ENCODE measurements around the gene MTMR2. TPM values are rescaled to one million over a fixed set of nuclear protein-coding genes. Genes with fewer than 3 reads are reported as not detected.

MTMR2 gene
- total RNA-seq, 4 donors from 2014 or later, result 10.8 to 29.5 (median 21.5) TPM

DNA sequence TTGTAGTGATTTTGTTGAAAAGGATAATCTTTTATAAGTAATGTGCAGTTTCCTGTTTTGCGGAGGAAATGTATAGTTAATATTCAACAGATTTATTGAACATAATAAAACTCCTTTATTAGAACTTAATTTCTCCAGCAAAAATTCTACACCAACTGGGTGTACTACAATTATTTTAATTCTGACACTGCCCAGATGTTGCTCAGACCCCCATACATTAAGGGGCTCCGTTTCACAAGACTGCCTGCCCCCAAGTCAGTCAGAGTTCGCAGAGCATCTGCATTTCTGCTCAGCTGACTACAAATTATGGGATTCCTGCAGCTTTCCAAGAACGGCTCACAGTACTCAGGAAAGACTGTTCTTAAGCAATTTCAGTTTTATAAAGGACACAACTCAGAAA is 127.4 kb downstream of the MTMR2 start:
- Histone ChIP-seq H3K4me3 (no peak overlapping the region), H3K9me3 (no peaks in the 10 kb centered on the region), H3K4me1 (peaks cover 0 to 12% (median 2%) of the 10 kb centered on the region in 3 donors), H3K27me3 (no peaks in the 10 kb centered on the region), H3K27ac (no peak overlapping the region), H3K36me3 (peaks cover 0 to 24% (median 0%) of the 10 kb centered on the region in 3 donors)
- intact Hi-C loops (cut with DNase I), result no loop called here
- WGBS, 2 donors, result 92 to 94% methylated on average over 4 of the region's 4 CpGs
- no peak for DNase-seq
- no peak for TF ChIP-seq POLR2A (IDR thresholded peaks at IDR 0.05)
- no peak for TF ChIP-seq CTCF (IDR thresholded peaks at IDR 0.05)

DNA sequence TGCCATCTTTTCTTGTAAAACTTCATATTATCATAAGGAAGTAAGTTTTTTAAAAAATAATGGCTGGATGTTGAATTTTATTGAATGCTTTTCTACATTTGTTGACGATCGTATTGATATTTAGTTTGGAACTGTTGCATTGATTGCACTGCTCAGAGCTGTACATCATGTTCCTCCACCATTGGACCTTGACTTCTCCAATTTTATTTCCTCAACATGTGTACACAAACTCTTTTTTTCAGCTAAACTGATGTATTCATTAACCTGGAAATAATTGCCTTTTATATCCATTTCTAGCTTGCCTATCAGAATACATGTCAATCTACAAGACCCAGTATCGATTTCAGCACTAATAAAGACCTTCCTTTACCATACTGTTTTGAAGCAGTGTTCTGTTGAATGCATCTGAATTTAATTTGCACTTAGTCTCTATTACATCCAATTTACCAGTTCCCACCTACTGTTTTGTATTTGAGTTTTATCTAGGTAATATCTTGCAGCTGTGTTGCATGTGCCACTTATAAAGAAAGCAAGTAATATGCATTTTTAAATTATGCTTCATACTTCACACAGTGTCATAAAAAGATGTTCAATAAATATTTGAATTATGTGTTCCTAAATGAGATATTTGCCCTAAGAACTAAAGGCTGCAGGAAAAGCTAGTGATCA is 128.1 kb downstream of the MTMR2 start:
- no peaks in the 10 kb centered on the region for H3K27me3 ChIP-seq
- no peak overlapping the region for H3K4me3 ChIP-seq
- no peak for DNase-seq
- H3K4me1 ChIP-seq, result peaks cover 0 to 17% (median 6%) of the 10 kb centered on the region in 3 donors
- 93% methylated on average over 3 of the region's 3 CpGs for WGBS, 2 donors
- intact Hi-C loops (cut with DNase I), result no loop called here
- no peaks in the 10 kb centered on the region for H3K9me3 ChIP-seq
- peaks cover 0 to 18% (median 0%) of the 10 kb centered on the region in 3 donors for H3K36me3 ChIP-seq
- no peak for TF ChIP-seq CTCF (IDR thresholded peaks at IDR 0.05)
- no peak for TF ChIP-seq POLR2A (IDR thresholded peaks at IDR 0.05)
- H3K27ac ChIP-seq, result no peak overlapping the region

- peaks cover 0 to 17% (median 6%) of the 10 kb centered on the region in 3 donors for H3K4me1 ChIP-seq
- H3K36me3 ChIP-seq, result peaks cover 0 to 1% (median 0%) of the 10 kb centered on the region in 3 donors
- H3K27ac ChIP-seq, result no peak overlapping the region
- H3K27me3 ChIP-seq, result no peaks in the 10 kb centered on the region
- WGBS, 2 donors, result 84 to 90% methylated on average over 5 of the region's 5 CpGs
- intact Hi-C loops (cut with DNase I), result no loop called here
- H3K9me3 ChIP-seq, result no peaks in the 10 kb centered on the region
- H3K4me3 ChIP-seq, result no peak overlapping the region
- TF ChIP-seq POLR2A (IDR thresholded peaks at IDR 0.05) (no peak), CTCF (IDR thresholded peaks at IDR 0.05) (no peak)
- no peak for DNase-seq
These were observed 129.8 kb downstream of the MTMR2 start for GRCh38 chr11:95794086-95794485.

DNA sequence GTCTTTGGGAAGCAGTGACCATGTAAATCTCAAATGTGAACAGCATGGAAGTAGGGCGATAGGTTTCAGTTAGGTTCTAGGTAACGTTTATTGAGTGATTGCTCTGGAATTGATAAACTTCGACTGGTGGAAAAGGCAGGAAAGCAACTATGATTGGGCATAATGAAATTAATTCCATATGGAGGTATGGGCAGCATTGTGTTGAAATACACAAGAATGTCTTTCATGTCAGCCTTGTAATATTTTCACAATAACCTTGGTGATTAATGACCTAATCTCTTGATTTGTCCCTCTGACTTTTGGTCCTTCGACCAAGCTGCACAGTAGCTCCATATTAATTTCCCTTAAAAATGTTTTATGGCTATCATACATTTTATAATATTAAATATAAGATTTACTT is 130.8 kb downstream of the MTMR2 start:
- no peak for DNase-seq
- Histone ChIP-seq H3K4me3 (no peak overlapping the region), H3K27ac (no peak overlapping the region), H3K4me1 (peaks cover 0 to 26% (median 13%) of the 10 kb centered on the region in 3 donors), H3K36me3 (no peaks in the 10 kb centered on the region), H3K27me3 (no peaks in the 10 kb centered on the region), H3K9me3 (no peaks in the 10 kb centered on the region)
- 84 to 92% methylated on average over 4 of the region's 4 CpGs for WGBS, 2 donors
- TF ChIP-seq CTCF (IDR thresholded peaks at IDR 0.05) (no peak), POLR2A (IDR thresholded peaks at IDR 0.05) (no peak)
- intact Hi-C loops (cut with DNase I), result no loop called here

DNA sequence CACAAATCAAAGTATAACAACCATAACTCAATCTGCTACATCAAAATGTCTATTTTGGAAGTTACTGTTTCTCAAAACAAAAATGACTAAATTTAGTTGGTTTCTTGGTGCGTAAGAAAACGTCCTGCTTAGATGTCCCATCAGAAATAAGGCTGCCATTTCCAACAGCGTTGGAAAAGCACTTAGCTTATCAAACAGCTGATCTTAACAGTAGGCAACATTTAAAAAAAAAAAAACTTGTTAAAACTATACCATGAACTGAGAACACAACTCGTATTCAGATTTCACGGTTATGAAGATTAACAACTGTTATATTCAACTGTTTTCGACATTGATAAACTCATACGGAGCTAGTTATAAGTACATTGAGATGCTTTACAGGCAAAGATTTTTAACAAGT is 131.2 kb downstream of the MTMR2 start:
- Histone ChIP-seq H3K27ac (no peak overlapping the region), H3K9me3 (no peaks in the 10 kb centered on the region), H3K36me3 (peaks cover 0 to 3% (median 0%) of the 10 kb centered on the region in 3 donors), H3K4me3 (no peak overlapping the region), H3K4me1 (peaks cover 0 to 30% (median 16%) of the 10 kb centered on the region in 3 donors), H3K27me3 (no peaks in the 10 kb centered on the region)
- DNase-seq, result no peak
- intact Hi-C loops (cut with DNase I), result no loop called here
- TF ChIP-seq CTCF (IDR thresholded peaks at IDR 0.05) (no peak), POLR2A (IDR thresholded peaks at IDR 0.05) (no peak)
- WGBS, 2 donors, result 93% methylated on average over 7 of the region's 7 CpGs
